NAMALWA (cell line): Measurements from ENCODE around the gene ATP6V0C.

Experiments
- DNase-seq: peaks from one replicate; pipeline ENCODE4 v3.0.0-alpha.2; 2015; ENCODE audit warnings: low spot score

The ATP6V0C gene

DNA sequence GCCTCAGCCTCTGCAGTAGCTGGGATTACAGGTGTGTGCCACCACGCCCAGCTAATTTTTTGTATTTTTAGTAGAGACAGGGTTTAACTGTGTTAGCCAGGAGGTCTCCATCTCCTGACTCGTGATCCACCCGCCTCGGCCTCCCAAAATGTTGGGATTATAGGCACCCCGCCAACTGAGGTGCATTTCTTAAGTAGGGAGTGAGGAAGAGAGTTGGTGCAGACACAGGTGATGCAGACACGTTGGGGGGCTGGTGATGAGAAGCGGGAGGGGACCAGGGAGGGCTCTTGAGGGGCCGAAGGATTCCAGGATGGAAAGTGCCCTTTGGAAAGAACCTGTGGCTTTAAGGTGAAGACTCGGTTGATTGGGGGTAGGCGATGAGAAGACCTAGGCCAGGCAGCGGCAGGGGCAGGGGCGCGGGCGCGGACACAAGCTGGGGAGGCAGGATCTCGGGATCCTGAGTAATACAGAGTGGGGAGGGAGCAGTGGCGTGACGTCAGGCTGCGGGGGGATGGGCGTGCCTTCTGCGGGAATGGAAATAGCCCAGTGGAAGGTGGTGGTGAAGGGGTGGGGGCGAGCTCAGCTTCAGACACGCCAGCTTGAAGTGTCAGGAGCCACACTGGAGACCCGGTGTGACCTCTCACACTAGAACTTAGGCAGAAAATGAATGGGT is 2.5 kb upstream of the ATP6V0C start:
- DNase-seq, result no peak

GRCh38 chr16:2511996-2512734 is 1.6 kb upstream of the ATP6V0C start:
- no peak for DNase-seq

DNA sequence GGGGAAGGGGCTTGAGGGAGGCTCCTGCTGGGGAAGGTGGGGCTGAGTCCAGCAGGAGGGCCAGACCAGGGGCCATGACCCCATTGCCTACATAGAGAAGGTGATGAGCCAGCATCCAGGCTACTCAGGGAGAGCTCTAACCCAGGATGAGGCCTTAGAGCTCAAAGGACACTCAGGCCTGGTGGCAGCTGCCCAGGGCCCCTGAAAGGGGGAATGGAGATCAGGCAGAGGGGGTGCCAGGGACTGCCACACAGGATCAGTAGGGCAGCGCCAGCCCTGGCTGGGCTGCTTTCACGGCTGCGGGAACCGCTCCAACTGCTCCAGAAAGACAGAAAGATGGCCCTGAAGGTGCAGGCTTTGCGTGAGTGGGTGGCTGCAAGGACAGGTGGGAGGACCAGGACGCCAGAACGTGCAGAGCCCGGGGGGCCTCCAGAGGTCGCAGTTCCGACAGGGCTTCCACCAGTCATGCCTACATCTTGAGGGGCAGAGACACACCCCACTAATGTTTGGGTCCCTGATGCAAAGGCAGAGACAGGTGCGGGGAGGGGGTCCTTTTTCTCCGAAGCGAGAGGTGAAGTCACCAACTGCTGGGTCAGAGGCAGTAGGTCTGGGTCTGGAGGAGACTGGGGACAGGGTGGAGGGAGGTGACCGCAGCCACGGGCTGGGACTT is 882 bp upstream of the ATP6V0C start:
- DNase-seq, result peak; percentile 70

DNA sequence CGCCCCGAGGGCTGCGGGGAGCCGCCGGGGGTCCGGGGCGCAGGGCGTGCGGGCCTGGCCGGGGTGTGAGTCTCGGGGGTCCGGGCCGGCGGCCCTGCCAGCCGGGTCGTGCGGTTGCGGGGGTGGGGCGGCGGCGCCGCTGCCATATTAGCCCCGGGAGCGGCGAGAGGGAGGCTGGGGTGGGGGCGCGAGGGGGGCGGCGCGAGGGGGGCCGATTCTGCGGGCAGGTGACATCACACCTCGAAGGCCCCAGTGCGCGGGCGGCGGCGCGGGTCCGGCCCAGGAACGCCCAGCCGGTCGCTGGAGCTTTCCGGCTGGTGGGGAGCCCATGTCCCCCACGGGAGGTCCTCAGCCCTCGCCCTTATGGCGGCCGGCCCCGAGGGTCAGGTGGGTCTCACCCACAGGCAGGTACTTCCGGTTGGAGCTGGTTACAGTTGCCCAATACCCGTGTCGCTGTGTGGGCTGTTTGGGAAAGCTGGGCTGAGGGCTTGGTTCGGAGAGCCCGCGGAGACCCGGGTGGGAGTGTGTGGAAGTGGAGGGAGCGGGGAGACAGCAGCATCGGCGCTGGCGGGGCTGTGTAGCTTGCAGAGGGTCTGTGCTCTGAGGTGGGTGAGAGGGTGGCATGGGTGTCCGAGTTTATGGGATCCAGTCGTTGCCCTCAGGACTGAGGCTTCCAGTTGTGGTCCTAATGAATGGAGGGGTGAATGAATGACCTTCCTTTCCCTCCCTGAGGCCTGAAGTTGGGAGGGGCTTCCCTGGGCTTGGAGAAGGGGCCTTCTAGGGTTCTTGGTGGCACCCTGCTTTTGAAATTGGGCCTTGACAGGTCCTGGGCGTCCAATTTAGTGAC is 804 bp downstream of the ATP6V0C start:
- no peak for DNase-seq

DNA sequence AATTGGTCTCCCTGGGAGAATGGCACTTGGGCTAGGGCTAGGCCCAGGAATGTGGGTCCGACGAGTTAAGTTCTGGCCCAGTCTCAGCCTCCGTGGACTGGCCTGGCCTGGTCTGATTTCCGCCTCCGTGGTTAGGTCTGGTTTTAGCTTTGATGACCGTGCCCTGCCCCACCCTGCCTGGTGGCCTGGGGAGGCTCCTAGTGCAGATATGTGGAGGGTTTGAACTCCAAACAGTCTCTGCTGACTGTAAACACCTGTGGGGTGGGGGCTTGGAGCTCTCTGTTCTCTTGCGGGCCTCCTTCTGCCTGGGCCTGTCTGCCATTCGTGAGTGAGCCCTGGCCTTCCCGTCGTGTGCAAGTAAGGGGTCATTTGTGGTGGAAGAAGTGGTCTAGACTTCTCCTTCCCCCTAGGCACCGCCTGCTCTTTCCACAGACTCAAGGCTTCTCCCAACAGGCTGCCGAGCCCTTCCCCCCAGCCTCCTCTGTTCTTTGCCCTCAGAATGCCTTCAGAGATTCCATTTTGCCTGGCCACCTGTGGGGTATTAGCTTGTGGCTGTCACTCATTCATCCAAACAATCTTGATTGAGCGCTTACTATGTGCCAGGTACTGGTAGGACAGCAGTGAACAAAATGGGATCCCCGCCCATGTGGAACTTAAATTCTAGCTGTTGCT is 1.6 kb downstream of the ATP6V0C start:
- DNase-seq, result peak; percentile 29

DNA sequence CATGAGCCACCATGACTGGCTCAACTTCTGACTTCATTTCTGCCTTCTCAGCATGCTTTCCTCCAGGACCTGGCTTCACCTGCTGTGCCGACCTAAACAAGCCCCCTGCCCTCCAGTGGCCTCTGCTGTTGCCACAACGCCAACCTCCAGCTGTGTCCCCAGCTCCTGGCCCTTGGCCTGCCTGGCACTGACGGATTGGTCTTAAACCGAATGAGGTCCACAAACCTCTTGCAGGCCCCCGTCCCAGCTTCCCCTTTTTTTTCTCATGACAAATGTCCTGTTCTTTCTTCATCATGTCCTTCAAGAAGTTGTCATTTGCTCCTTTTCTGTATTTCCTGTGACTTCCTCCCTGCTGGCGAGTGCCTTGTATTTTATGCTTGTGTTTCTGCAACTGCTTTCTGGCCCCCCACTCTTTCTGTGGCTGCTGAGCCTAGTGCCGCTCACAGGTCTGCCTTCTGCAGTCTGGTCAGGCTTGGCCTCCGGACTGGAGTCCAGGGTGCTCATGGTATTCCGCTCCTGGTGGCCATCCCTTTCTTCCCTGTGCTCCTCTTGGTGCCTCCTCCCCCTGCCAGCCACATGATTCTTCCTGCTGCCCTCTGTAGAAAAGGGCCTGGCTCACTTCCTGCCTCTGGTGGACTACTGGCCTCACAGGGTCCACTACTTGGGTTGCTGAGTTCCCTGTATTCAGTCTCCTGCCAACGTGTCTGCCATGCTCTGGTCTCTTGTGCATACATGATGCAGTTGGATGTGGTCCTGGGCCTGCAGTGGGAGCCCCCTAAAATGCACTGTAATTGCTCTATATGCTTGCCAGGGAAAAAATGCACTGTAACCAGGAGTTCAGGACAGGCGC is 2.9 kb downstream of the ATP6V0C start:
- peak; percentile 43 for DNase-seq

GRCh38 chr16:2517954-2518605 is 4.3 kb downstream of the ATP6V0C start:
- DNase-seq, result no peak

GRCh38 chr16:2518823-2519710 is 5.3 kb downstream of the ATP6V0C start:
- DNase-seq, result no peak

- no peak for DNase-seq
Observed at GRCh38 chr16:2519711-2520080, 5.9 kb downstream of the ATP6V0C start.

- peak; percentile 87 for DNase-seq
Observed at GRCh38 chr16:2520097-2520783, 6.5 kb downstream of the ATP6V0C start, which contains the start of gene AMDHD2. Gene AMDHD2, plus strand, starts transcription at chr16:2520371. Its CDS starts 88 bp downstream, at chr16:2520459.

DNA sequence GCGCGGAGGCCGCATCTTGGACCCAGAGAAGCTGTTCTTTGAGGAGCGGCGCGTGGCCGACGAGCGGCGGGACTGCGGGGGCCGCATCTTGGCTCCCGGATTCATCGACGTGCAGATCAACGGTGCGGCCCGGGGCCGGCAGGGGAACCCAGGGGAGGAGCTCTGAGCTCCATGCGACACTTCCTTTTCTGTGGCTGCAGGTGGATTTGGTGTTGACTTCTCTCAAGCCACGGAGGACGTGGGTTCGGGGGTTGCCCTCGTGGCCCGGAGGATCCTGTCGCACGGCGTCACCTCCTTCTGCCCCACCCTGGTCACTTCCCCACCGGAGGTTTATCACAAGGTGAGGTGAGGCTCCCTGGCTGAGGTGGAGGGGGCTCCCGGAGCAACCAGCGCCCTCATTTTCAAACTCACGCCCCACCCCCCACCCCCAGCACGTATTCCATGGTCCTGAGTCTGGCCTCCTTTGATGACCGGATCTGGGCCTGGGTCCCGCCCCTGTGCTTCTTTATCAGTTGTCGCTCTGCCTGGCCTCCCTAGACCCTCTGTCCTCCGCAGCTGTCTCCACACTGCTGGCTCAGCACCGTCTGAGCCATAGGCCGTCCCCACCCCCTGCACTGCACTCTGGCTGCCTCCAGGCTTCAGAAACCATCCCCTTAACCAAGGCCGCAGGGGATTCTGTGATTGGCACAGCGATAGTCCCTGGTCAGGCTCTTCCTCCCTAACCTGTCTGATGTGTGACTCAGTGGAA is 7.2 kb downstream of the ATP6V0C start:
- DNase-seq, result peak; percentile 83

DNA sequence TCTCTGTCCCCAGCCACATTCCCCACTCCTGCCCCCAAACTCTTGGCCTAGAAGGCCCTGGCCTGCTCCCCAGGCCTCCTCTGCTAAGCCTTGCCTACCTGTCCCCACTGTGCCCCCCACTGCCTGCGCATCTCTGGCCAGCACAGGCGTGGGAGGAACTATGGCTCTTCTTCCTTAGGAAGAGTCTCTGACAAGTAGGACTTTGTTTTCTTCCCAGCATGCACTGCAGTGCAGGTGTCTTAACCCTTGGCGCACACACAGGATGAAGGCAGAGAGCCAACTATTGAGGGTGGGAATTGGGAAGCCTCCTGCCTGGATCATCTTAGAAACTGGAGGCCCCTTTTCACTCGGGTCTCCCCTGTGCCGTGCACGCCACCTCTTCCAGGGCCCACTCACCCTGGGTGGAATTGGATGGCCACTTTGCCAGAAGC is 10.1 kb downstream of the ATP6V0C start:
- DNase-seq, result no peak

DNA sequence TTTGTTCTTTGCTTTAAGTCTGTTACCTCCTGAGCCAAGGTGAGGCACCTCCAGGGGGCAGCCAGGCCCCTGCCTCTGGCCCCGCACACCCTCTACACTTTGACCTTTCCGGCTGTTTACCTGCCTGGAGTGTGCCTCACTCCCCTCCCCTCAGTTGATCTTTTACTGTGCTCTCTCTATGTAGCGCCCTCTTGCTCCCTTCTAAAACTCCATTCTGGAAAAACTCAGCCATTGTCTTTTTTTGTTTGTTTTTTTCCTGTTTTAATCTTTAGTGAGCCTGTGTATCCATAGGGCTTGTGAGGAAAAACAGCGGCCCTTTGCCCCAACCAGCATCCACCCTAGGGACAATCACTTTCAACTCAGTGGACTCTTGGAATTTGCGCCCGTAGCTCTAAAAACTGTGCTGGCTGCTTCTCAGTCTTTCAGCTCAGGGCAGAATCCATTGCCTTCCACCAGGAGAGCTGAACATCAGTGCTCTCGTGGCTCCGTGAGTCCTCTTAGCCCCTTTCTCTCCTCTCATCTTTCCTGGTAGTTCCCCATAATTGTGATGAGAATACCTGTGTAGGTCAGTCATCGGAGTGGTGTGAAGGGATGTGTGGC is 10.7 kb downstream of the ATP6V0C start:
- DNase-seq, result no peak

DNA sequence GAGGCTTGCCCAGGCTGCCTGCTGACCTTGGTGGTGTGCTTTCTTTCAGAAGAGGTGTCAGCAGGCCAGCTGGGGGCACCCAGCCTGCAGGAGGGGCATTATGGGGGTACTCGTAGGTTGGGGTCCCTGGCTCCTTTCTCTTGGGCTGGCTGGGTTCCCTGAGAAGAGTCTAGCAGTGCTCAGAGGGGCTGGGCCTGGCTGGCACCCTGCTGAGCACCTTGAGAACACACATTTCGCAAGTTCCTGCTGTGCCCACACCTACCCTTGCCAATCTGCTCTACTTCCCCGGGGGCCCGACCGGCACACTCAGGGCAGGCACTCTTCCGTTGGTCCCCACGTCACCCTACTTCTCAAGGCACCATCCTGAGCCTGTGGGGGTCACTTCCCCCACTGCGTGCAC is 12.4 kb downstream of the ATP6V0C start:
- DNase-seq, result no peak

DNA sequence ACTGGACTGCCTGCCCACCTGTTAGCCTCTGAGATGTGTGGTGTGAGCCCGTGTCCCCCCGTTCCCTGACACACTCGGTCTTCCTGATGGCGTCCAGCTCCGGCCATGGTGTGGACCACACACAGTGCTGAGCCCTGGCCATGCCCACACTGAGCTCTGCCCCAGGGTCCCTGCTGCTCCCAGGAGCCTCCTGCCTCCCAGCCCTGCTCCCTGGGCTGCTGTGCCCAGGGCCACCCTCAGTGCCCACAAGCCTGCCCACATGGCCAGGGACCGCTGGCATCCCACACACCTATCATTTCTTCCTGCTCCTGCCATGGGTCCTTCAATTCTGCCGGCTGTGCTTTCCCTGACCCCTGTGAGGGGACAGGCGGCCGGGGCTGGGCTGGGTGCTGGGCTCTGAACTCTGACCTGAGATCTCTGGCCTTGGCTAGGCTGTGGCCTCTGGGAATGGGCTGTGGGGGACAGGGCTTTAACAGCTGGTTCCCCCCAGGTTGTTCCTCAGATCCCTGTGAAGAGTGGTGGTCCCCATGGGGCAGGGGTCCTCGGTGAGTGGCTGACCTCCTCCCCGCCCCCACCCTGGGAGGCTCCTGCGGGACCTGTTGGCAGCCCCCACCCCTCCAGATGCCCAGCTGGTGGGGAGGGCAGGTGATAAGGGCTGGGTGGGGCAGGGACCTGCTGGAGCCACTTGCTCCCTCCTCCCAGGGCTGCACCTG is 13.5 kb downstream of the ATP6V0C start:
- DNase-seq, result no peak

DNA sequence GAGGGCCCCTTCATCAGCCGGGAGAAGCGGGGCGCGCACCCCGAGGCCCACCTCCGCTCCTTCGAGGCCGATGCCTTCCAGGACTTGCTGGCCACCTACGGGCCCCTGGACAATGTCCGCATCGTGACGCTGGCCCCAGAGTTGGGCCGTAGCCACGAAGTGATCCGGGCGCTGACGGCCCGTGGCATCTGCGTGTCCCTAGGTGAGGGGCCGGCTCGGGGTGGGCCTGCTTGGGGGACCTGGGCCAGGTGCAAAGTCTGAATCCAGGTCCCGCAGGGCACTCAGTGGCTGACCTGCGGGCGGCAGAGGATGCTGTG is 14.0 kb downstream of the ATP6V0C start:
- DNase-seq, result no peak
